Putamen (tissue), 1 donor: ENCODE results near the gene BTG2.
"Not testable (repeated sequence)": the region's sequence is repeated elsewhere in the genome, so short reads cannot be mapped to it uniquely, and the experiment has no call there.

Experiments
- DNase-seq: peaks from one replicate; pipeline ENCODE4 v3.0.0-alpha.2; 2016; ENCODE audit warnings: low spot score

Gene BTG2, protein sequence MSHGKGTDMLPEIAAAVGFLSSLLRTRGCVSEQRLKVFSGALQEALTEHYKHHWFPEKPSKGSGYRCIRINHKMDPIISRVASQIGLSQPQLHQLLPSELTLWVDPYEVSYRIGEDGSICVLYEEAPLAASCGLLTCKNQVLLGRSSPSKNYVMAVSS

DNA sequence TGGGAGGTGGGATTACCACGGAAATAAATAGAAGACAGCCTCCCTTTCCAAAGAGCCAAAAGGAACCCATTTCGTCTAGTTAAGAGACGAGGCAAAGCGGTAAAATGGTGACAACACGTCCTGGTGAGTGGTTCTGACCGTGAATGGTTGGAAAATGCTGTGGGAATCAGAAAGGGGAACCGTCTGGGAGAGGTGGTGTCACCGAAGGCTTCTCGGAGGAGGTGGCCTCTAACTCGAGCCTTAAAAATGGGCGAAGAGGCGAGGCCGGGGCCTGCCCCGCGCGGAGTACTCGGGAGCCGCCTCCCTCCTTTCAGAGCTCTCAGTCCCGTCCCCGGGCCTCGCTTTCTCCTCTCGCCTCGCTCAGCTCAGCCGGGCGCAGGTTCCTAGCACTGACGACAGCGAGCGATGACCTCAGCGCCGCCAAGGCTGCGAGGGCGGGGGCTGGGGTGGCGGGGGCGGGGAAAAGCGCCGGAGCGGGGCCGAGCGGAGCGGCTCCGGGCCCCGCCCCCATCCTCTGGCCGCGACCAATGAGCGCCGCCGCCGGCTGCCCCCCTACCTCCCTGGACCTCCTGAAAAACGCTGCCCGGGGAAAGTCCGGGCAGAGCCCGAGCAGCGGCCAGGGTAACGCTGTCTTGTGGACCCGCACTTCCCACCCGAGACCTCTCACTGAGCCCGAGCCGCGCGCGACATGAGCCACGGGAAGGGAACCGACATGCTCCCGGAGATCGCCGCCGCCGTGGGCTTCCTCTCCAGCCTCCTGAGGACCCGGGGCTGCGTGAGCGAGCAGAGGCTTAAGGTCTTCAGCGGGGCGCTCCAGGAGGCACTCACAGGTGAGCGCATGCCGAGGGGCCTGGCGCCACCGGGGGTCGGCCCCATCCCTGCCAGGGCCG lies at the start of gene BTG2:
TSS of gene BTG2 (plus strand) at position 601 of the 890 bp plus-strand sequence. CDS start at position 689, 88 bp downstream.
- DNase-seq: peak; percentile 95

DNA sequence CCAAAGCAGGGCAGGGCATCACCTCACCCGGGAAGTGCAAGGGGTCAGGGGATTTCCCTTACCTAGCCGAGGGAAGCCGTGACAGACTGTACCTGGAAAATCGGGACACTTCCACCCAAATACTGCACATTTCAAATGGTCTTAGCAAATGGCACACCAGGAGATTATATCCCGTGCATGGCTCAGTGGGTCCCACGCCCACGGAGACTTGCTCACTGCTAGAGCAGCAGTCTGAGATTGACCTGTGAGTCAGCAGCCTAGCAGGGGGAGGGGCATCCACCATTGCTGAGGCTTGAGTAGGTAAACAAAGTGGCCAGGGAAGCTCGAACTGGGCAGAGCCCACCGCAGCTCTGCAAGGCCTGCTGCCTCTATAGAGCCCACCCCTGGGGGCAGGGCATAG lies 48.7 kb upstream of the BTG2 start:
- DNase-seq: not testable (repeated sequence)

DNA sequence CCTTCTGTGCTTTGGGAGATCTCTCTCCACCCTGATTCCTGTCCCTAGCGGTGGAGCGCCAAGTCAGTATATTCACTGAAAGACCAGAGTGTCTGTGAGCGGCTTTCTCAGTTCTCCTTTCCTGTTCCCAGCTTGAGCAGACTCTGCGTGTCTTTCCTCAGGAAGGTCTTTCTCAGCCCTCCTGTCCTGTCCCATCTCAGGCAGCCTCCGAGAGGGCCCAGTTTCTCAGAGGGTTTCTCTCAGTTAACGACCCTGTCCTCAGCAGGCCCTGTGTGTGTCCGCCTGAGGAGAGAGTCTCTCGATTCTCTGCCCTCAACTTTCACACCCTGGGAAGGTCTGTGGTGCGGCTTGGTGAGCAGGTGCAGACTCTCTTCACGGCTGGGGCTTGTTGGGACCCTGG lies 41.8 kb upstream of the BTG2 start:
- no peak for DNase-seq

DNA sequence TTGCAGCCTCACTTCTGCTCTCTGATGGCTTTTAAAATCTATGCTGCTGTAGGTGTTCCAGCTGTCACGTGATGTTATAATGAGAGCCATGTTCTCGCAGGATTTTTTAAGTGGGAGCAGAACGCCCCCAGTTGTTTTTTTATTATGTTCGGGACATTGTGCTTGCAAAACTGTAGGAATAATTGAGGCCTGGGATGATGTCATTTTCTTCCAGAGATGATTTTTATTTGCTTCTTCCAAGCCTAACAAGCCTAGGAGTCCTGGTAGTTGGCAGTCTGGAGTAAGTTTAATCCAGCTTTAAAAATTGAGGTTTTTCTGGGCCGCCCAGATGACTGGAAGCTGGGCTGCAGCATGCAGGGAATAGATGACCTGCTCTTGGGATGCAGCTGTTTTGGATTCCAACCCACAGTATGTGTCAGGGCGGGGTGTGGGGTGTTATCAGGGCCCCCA lies 41.2 kb upstream of the BTG2 start:
- no peak for DNase-seq

DNA sequence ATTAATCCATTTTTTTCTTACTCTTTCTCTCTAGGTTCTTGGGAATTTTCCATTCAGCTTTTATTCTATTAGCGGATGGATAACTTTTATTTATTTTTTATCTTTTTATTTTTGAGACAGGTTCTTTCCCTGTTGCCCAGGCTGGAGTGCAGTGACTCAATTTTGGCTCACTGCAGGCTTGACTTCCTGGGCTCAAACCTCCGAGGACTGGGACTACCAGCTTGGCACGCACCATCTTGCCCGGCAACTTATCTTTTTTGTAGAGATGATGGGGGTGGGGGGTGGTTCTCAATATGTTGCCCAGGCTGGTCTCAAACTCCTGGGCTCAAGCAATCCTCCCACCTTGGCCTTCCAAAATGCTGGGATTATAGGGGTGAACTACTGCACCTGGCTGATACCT lies 39.8 kb upstream of the BTG2 start:
- DNase-seq: no peak

DNA sequence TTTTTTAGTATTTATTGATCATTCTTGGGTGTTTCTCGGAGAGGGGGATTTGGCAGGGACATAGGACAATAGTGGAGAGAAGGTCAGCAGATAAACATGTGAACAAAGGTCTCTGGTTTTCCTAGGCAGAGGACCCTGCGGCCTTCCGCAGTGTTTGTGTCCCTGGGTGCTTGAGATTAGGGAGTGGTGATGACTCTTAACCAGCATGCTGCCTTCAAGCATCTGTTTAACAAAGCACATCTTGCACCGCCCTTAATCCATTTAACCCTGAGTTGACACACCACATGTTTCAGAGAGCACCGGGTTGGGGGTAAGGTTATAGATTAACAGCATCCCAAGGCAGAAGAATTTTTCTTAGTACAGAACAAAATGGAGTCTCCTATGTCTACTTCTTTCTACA lies 39.2 kb upstream of the BTG2 start:
- not testable (repeated sequence) for DNase-seq

DNA sequence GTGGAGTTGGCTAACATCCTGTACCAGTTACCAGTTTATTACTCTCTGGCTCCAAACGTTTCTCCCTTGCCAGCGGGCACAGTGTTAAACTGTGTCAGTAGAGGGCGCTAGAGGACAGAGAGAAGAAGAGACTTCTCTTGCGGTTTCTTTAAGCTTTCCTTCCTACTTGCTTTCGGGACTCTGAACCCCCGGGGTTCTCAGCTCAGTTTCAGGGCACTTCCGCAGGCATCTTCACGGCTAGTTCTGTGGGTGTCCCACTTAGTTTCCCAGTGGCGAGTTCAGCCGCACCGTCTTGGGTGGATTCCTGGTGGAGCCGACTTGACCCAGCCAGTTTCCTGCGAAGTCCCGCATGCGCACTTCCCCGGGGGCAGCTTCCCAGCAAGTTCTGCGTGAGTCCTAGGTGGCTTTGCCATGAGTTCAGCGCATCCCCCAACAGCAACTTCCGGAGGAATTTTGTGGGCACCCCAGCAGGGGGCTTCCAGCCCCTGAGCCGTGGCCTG lies 37.9 kb upstream of the BTG2 start:
- DNase-seq: peak; percentile 89

DNA sequence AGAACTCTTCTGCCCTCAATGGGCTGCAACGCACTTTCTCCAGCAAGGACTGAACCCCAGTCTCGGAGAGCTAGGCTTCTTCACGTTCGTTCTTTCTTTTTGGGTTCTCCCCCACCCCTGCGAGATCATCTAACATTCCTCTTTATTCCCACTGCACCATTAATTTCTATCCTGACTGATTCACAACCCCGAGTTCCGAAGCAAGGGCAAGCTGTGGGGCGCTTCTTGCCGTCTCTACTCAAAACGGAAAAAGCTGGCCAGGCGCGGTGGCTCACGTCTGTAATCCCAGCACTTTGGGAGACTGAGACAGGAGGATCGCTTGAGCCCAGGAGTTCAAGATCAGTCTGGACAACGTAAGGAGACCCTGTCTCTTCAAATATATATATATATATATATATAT lies 37.4 kb upstream of the BTG2 start:
- DNase-seq: no peak

DNA sequence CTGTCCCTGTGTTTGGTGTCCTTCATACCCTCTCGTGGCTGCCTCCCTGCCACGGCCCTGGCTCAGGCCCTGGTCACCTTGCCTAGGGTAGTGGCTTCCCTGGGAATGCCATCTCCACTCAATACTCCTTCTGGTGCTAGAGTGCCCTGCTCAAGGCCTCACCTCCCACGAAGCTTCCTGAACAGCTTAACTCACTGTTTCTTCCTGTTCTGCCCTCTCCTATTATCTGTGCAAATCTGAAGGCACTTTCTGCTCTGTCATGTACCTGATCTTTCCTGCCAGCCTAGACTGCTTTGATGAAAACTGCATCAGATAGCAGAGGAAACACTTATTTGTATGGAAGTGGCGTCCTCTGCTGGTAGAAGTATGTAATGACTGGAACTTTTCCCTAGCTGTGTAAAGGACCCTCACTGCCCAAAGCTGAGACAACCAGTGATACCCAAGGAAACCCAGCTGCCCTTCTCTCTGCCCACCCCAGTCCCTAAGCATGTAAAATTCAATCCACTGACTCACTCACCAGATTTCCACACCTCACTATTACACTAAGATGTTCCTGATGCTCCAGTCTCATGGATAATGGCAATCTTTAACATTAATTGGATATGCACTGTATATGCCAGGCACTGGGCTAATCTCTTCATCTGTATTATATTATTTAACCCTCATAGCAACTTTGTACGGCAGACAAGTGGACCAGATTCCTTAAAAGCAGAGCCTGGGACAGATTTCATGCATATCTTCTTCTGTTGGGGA lies 36.2 kb upstream of the BTG2 start:
- peak; percentile 78 for DNase-seq

DNA sequence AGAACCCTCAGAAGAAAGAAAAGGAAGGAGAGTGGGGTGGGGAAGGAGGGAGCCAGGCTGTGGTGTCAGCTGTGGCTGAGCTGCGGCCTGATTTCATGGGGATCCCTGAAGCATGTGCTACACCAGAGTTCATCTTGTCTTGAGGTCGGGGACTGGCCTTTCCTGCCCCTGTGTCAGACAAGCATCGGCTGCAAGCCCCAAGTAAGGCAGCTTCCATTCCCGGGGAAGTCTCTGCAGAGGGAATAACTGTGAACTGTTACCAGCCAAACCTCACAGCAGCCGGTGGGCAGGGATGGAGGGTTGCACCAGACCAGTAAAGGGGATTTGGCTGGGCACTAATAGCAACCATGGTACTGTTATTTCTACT lies 35.7 kb upstream of the BTG2 start:
- DNase-seq: no peak

DNA sequence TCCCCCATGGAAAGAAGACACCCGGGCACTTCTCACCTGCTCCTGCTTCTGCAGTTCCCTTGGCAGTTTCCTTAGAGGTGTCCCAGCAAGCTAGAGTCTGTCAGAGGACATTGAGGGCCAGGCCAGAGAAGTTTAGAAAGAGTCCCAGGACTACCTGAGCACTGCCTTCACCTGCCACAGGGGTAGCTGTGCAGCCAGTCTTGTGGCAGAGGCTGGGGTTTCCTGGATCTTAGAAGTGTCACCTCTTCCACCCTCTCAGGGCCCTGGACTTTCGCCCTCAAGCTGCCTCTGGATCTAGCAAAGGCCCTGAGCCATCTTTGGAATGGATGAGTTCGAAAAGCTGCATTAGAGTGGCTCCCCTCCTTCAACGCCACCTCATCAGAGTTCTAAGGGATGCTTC lies 34.9 kb upstream of the BTG2 start:
- no peak for DNase-seq

DNA sequence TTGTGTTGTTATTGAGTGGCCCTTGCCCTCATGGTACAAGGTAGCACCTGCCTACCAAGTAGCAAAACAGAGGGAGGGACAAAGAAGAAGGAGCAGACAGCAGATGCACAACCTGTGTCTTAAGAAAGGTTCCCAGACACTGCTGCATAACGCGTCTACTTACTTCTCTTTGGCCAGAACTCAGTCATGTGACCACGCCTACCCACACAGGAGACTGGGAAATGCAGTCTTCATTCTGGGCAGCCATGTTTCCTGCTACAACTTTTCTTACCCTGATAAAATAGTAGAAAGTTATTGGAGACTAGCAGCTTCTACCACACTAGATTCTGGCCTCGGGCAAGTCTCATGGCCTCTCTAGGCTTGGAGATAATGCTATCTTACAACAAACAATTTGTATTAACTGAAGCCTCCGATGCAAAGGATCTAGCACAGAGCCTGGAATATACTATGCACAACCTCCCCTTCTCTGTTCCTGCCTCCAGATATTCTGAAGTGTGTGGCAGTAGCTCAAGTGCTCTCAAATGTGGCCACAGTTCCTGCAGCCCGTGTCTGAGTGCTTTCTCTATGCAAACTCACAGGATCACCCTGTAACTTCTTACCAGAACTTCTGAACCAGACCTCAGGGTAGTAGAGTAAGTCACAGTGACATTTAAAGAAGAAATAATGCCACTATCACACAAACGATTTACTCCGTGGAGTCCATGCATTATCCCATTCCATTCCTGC lies 34.1 kb upstream of the BTG2 start:
- DNase-seq: peak; percentile 61

DNA sequence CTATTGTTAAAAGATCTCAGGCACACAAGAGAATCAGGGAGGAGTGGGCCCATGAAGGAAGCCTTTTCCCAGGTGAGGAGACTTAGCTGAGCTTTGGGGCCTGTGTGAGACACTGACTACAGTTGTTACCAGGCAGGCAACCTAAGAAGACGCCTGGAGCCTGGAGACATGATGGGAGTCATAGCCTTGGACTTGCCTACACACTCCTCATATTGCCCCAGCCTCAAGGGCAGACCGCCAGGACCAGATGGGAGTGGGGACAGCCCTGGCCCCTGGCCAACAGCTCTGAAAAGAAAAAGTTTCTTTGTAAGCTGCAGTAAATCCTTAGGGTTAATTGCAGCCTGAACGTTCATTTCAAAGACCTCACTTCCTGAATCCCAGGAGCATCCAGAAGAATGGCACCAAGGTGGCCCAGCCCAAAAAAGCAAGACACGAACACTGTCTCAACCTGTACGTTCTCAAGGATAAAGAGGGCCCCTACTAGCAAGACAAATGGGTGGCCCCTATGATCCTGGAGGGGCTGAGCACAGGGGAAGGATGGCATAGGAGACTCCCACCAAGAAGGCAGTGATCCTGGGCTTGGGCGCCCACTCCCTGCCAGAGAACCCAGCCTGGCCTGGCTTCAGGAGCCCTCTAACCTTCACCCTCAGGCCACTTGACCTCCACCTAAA lies 33.2 kb upstream of the BTG2 start:
- no peak for DNase-seq

DNA sequence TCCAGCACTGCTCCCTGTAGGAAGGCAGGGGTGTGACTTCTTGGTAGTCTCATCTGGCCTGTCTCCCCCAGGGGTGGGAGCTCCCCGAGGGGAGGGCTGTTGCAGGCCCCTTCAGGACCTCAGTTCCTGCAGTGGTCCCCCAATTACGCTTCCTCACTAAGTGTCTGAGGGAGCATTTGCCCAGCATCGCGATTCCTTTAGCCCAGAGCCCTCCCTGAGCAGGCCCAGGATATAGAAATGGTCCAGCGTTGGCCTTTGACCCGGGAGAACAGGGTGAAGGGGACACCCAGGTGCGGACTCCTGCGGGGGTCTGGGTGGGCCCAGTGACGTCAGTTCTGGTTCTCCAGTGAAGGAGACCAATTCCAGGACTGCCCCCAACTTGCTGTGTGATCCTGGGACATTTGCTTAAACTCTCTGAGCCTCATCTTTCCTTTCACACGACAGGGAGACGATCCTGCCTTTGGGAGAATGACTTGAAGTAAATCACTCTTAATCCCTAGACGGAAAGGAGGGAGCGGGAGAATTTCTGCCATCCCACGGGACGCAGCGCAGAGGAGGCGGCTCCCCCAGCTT lies 32.6 kb upstream of the BTG2 start:
- no peak for DNase-seq

DNA sequence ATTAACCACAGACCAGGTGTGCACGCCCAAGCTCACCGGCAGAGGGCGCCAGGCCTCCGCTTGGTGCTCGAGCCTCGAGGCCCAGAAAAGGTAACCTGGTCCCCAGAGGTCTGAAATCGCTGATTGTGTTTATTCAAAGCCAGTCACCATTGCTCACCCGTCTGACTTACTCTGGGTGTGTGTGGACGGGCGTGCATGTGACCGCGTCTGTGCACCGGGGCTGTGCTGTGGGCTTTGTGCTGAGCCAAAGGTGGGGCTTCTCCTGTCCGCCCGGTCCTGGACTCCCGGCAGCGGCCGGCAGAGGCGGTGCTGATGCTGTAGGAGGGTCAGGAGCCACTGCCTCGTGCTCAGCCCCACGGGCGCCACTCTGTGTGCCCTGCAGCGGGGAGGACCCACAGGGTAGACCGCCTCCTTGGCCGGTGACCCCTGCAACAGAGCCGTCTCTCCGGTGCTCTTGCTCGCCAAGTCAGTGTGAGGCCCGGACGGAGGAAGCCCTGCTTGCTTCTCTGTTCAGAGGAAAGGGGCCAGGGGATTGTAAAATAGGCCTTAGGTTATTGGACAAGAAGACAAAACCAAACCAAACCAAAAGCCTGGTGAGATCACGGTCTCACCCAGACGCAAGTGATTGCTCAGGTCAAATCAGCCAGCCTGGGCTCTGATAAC lies 32.0 kb upstream of the BTG2 start:
- peak; percentile 84 for DNase-seq

DNA sequence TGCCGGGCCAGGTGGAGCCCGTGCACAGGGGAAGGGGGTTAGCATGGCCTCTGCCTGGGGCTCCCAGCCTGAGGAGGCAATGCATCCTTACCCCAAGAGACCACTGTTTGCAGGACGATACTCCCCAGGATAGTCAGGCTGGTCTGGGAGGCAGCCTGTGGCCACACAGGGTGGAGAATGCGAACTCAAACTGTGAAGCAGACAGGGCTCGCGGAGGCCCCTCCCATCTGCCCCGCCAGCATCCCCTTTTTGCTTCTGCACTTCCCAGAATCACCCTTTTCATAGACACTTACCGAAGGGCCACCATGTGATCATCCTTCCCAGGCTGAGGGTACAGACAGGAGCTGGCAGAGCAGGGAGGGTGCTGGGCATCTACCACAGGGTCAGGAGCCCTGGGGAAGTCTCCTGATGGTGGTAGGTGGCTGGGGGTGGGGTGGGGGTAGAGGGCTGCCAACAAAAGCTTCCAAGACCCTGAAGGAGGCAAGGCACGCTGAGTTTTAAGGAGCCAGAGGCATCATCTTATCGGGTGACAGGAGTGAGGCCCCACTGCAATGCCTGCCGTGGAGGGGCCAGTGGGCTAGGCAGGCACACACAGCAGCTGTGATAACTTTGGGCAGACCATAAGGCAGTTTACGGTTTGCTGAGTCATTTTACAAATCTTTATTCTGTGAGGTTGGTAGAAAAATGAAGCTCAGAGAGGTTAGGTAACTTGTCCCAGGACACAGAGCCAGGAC lies 31.3 kb upstream of the BTG2 start:
- DNase-seq: peak; percentile 62

DNA sequence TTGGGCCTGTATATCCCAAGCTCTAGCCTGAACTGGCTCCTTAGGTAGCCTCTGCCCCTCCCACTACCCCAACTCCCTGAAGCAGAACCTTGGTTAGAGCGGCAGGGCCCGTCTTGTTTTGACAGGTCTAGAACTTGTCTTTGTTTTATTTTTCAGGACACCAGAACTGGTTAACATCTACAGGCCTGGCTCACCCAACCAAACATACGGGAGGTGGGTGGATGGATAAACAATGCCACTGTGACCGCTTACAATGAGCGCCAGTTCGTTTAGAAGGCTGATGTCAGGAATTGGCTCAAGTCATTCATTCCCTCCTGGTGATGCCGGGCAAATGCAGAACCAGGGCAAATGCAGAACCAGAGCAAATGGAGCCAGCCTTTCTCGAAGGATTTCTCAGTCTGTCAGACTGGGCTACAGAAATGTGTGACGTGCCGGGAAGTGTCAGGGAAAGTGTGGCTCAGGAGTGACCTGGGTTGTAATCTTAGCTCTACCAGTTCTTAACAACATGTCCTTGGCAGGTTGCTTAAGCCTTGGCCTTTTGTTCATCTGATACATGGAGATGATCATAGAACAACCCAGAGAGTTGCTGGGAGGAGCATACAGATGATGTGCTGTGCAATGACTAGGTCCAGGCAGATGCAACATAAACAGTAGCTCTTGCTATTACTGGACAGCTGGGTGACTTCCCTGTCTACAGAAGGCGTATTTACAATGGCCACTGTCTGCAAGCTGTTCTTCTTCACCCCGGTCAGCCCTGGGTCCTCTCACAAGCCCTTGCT lies 30.5 kb upstream of the BTG2 start:
- peak; percentile 95 for DNase-seq

DNA sequence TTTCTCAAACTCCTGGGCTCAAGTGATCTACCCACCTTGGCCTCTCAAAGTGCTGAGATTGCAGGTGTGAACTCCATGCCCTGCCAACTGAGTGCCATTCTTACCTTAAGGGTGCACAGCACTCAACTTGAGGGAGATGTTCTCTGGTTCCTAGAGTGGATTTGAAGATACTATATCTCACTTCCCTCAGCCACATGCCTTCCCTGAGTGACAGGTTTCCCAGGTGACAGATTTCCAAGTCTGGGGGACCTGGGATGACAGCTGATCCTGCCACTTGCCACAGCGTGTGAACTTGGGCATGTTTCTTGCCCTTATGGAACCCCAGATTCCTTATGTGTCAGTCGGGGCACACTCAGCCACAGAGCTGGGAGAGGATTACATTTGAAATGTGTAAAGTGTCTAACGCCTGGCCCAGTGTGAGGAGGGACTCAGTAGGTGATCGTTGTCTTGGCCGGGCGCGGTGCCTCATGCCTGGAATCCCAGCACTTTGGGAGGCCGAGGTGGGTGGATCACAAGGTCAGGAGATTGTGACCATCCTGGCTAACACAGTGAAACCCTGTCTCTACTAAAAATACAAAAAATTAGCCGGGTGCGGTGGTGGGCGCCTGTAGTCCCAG lies 29.6 kb upstream of the BTG2 start:
- no peak for DNase-seq

DNA sequence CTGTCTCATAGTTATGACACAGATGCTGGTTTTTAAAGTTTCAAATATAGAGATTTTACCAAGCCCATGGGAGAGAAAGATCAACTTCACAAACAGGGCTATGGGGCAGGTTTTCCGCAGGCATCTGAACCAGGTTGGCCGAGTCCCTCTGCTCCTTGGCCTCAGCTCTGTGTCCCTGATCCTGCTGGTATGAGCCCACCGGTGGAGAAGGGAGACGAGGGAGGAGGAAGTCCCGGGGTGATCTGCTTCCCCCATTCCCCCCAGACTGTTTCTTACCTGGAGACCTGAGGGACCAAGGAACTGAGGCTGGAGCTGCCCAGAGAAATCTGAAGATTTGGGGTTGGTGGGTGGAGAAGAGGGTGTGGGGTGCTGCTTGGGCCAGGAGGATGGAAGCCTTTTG lies 28.9 kb upstream of the BTG2 start:
- no peak for DNase-seq
